Activated T-cell treated with anti-CD3 and anti-CD28 coated beads, Interleukin-2, amount 50 U/mL, for 4 hours (primary cell): ENCODE measurements around the gene ASGR1. TPM values are rescaled to one million over a fixed set of nuclear protein-coding genes. Genes with fewer than 3 reads are reported as not detected.

Experiments
- ATAC-seq, 2 donors: fragments of 200-7000 bp; cut with Tn5 transposase; one replicate each; pipeline ENCODE4 v1.10.0; 2021
- DNase-seq: peaks from one replicate; pipeline ENCODE4 v3.0.0-alpha.2; 2020
- H3K27me3 Mint-ChIP-seq: one replicate; pipeline ENCODE4 v1.8.0; 2021; ENCODE audit warnings: low read depth, mixed read lengths
- H3K36me3 Mint-ChIP-seq: one replicate; pipeline ENCODE4 v1.8.0; 2022; ENCODE audit warnings: mixed read lengths; ENCODE audit not compliant: insufficient read depth
- H3K4me1 Mint-ChIP-seq: one replicate; pipeline ENCODE4 v1.8.0; 2021; ENCODE audit warnings: low read depth, mixed read lengths
- H3K4me3 Mint-ChIP-seq: one replicate; pipeline ENCODE4 v1.8.0; 2021; ENCODE audit warnings: mild to moderate bottlenecking, moderate library complexity, mixed read lengths
- H3K9me3 Mint-ChIP-seq: one replicate; pipeline ENCODE4 v1.8.0; 2021; ENCODE audit warnings: mixed read lengths
- total RNA-seq, 3 donors: library from RNA; stranded (reverse); gene quantifications; one replicate each; pipeline ENCODE4 v1.2.1, GENCODE V29; 2021

Gene ASGR1
- total RNA-seq, 3 donors from 2014 or later = 0.63 to 1.3 (median 1.1) TPM

GRCh38 chr17:7208754-7209460 is 29.7 kb upstream of the ASGR1 start:
- DNase-seq = no peak
- H3K36me3 Mint-ChIP-seq = no peaks in the 10 kb centered on the region
- H3K4me3 Mint-ChIP-seq = no peak overlapping the region
- H3K4me1 Mint-ChIP-seq = peaks cover 39% of the 10 kb centered on the region
- H3K27me3 Mint-ChIP-seq = peaks cover 6% of the 10 kb centered on the region
- no peak for ATAC-seq
- H3K9me3 Mint-ChIP-seq = no peaks in the 10 kb centered on the region

- Mint-ChIP-seq H3K9me3 (no peaks in the 10 kb centered on the region), H3K27me3 (peaks cover 6% of the 10 kb centered on the region), H3K4me3 (no peak overlapping the region), H3K36me3 (no peaks in the 10 kb centered on the region), H3K4me1 (peaks cover 36% of the 10 kb centered on the region)
- ATAC-seq = no peak
- no peak for DNase-seq
These were observed 28.9 kb upstream of the ASGR1 start for GRCh38 chr17:7208027-7208571.

- Mint-ChIP-seq H3K4me3 (no peak overlapping the region), H3K4me1 (peaks cover 36% of the 10 kb centered on the region), H3K36me3 (no peaks in the 10 kb centered on the region), H3K27me3 (peaks cover 6% of the 10 kb centered on the region), H3K9me3 (no peaks in the 10 kb centered on the region)
- ATAC-seq (no peak), DNase-seq (no peak)
These were observed 28.2 kb upstream of the ASGR1 start for GRCh38 chr17:7207120-7208001.

- ATAC-seq = no peak
- H3K4me3 Mint-ChIP-seq = peak overlapping the region; percentile 71
These were observed 26.4 kb upstream of the ASGR1 start for GRCh38 chr17:7205561-7205960.

GRCh38 chr17:7204828-7205461 is 25.8 kb upstream of the ASGR1 start:
- Mint-ChIP-seq H3K36me3 (no peaks in the 10 kb centered on the region), H3K4me1 (peaks cover 28% of the 10 kb centered on the region), H3K9me3 (no peaks in the 10 kb centered on the region), H3K27me3 (no peaks in the 10 kb centered on the region), H3K4me3 (peak overlapping the region; percentile 71)
- ATAC-seq (peak; percentile 87 to 90), DNase-seq (peak; percentile 91)

More at GRCh38 chr17:7205561-7205960, 26.4 kb upstream of the ASGR1 start:
- DNase-seq = no peak
- Mint-ChIP-seq H3K27me3 (no peaks in the 10 kb centered on the region), H3K36me3 (no peaks in the 10 kb centered on the region), H3K4me1 (peaks cover 30% of the 10 kb centered on the region), H3K9me3 (no peaks in the 10 kb centered on the region)

GRCh38 chr17:7204336-7204735 is 25.2 kb upstream of the ASGR1 start:
- no peaks in the 10 kb centered on the region for H3K36me3 Mint-ChIP-seq
- peaks cover 28% of the 10 kb centered on the region for H3K4me1 Mint-ChIP-seq
- peak overlapping the region; percentile 71 for H3K4me3 Mint-ChIP-seq
- H3K27me3 Mint-ChIP-seq = no peaks in the 10 kb centered on the region
- DNase-seq (no peak), ATAC-seq (peak in 1 of 2 donors; percentile 1)
- H3K9me3 Mint-ChIP-seq = no peaks in the 10 kb centered on the region

GRCh38 chr17:7203391-7203790 is 24.2 kb upstream of the ASGR1 start:
- Mint-ChIP-seq H3K4me3 (peak overlapping the region; percentile 35), H3K9me3 (no peaks in the 10 kb centered on the region), H3K36me3 (no peaks in the 10 kb centered on the region), H3K27me3 (no peaks in the 10 kb centered on the region), H3K4me1 (peaks cover 28% of the 10 kb centered on the region)
- no peak for ATAC-seq
- DNase-seq = no peak

- H3K36me3 Mint-ChIP-seq = peaks cover 2% of the 10 kb centered on the region
These were observed 17.7 kb upstream of the ASGR1 start for GRCh38 chr17:7196651-7197401.

GRCh38 chr17:7195971-7196370 is 16.8 kb upstream of the ASGR1 start:
- Mint-ChIP-seq H3K4me1 (no peaks in the 10 kb centered on the region), H3K9me3 (no peaks in the 10 kb centered on the region), H3K4me3 (no peak overlapping the region), H3K36me3 (peaks cover 2% of the 10 kb centered on the region), H3K27me3 (no peaks in the 10 kb centered on the region)
- DNase-seq = no peak
- no peak for ATAC-seq

More at GRCh38 chr17:7196651-7197401, 17.7 kb upstream of the ASGR1 start:
- H3K4me1 Mint-ChIP-seq = no peaks in the 10 kb centered on the region
- no peaks in the 10 kb centered on the region for H3K9me3 Mint-ChIP-seq
- DNase-seq (no peak), ATAC-seq (no peak)
- H3K4me3 Mint-ChIP-seq = no peak overlapping the region
- H3K27me3 Mint-ChIP-seq = no peaks in the 10 kb centered on the region

GRCh38 chr17:7192271-7192937 is 13.2 kb upstream of the ASGR1 start:
- Mint-ChIP-seq H3K9me3 (no peaks in the 10 kb centered on the region), H3K4me1 (no peaks in the 10 kb centered on the region), H3K36me3 (peaks cover 2% of the 10 kb centered on the region), H3K27me3 (no peaks in the 10 kb centered on the region), H3K4me3 (no peak overlapping the region)
- ATAC-seq (no peak), DNase-seq (no peak)

GRCh38 chr17:7191571-7192270 is 12.6 kb upstream of the ASGR1 start:
- Mint-ChIP-seq H3K4me1 (no peaks in the 10 kb centered on the region), H3K36me3 (peaks cover 2% of the 10 kb centered on the region), H3K9me3 (no peaks in the 10 kb centered on the region), H3K27me3 (no peaks in the 10 kb centered on the region), H3K4me3 (no peak overlapping the region)
- DNase-seq = no peak
- peak; percentile 50 to 63 for ATAC-seq

GRCh38 chr17:7191069-7191468 is 11.9 kb upstream of the ASGR1 start:
- Mint-ChIP-seq H3K27me3 (no peaks in the 10 kb centered on the region), H3K36me3 (peaks cover 2% of the 10 kb centered on the region), H3K4me1 (no peaks in the 10 kb centered on the region), H3K9me3 (no peaks in the 10 kb centered on the region), H3K4me3 (no peak overlapping the region)
- no peak for DNase-seq
- no peak for ATAC-seq
